WERI-Rb-1 (cell line): ENCODE data around the gene GLIS1.

Experiments
- DNase-seq: peaks from one replicate; pipeline ENCODE4 v3.0.0-alpha.2; 2020
- H3K27ac ChIP-seq: fragments of 250-450 bp; sonication (Bioruptor Pico); 2 replicates; pipeline ENCODE4 v1.5.1; 2020; ENCODE audit warnings: mild to moderate bottlenecking, moderate library complexity
- H3K27me3 ChIP-seq: fragments of 250-450 bp; sonication (Bioruptor Pico); 2 replicates; pipeline ENCODE4 v1.5.1; 2021; ENCODE audit warnings: mild to moderate bottlenecking, low read depth, moderate library complexity; ENCODE audit not compliant: insufficient read depth, severe bottlenecking
- H3K36me3 ChIP-seq: fragments of 250-450 bp; sonication (Bioruptor Pico); 2 replicates; pipeline ENCODE4 v1.5.1; 2020; ENCODE audit warnings: mild to moderate bottlenecking, moderate library complexity
- H3K4me3 ChIP-seq: 2 replicates; pipeline ENCODE4 v1.5.1; 2011; ENCODE audit warnings: low read depth, mild to moderate bottlenecking, control low read depth, low read length
- H3K9me3 ChIP-seq: fragments of 250-450 bp; sonication (Bioruptor Pico); 2 replicates; pipeline ENCODE4 v1.5.1; 2021; ENCODE audit warnings: mild to moderate bottlenecking, moderate library complexity; ENCODE audit not compliant: severe bottlenecking
- TF ChIP-seq, protein P1 (sequence below): IDR thresholded peaks from 2 replicates; pipeline ENCODE4 v1.5.1; 2011; ENCODE audit warnings: low read depth, mild to moderate bottlenecking, control low read depth, inconsistent platforms, low read length

GLIS1 gene

GRCh38 chr1:53728702-53729455, 10.1 kb downstream of the GLIS1 start:
- Histone ChIP-seq H3K27me3 (no peaks in the 10 kb centered on the region), H3K36me3 (no peaks in the 10 kb centered on the region), H3K9me3 (no peaks in the 10 kb centered on the region), H3K27ac (no peak overlapping the region), H3K4me3 (no peak overlapping the region)
- no peak for DNase-seq
- TF ChIP-seq, protein P1, sequence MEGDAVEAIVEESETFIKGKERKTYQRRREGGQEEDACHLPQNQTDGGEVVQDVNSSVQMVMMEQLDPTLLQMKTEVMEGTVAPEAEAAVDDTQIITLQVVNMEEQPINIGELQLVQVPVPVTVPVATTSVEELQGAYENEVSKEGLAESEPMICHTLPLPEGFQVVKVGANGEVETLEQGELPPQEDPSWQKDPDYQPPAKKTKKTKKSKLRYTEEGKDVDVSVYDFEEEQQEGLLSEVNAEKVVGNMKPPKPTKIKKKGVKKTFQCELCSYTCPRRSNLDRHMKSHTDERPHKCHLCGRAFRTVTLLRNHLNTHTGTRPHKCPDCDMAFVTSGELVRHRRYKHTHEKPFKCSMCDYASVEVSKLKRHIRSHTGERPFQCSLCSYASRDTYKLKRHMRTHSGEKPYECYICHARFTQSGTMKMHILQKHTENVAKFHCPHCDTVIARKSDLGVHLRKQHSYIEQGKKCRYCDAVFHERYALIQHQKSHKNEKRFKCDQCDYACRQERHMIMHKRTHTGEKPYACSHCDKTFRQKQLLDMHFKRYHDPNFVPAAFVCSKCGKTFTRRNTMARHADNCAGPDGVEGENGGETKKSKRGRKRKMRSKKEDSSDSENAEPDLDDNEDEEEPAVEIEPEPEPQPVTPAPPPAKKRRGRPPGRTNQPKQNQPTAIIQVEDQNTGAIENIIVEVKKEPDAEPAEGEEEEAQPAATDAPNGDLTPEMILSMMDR, result no peak

DNA sequence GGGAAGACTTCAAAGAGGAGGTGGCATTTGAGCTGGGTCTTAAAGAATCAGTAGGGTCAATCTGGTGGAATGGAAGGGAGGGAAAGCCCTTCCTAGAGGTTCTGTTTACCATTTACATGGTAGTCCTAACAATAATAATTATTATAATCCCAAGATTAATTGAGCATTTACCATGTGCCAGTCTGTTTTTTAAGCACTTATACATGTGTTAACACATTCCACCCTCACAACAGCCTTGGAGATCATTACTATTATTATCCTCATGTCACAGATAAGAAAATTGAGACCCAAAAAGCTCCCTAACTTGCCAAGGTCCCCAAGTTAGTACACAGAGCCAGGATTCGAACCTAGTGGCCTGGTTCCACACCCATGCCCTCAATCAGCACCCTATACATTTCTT, 10.8 kb downstream of the GLIS1 start:
- TF ChIP-seq, protein P1, result no peak
- DNase-seq, result no peak
- Histone ChIP-seq H3K4me3 (no peak overlapping the region), H3K36me3 (no peaks in the 10 kb centered on the region), H3K27ac (no peak overlapping the region), H3K9me3 (no peaks in the 10 kb centered on the region), H3K27me3 (no peaks in the 10 kb centered on the region)

DNA sequence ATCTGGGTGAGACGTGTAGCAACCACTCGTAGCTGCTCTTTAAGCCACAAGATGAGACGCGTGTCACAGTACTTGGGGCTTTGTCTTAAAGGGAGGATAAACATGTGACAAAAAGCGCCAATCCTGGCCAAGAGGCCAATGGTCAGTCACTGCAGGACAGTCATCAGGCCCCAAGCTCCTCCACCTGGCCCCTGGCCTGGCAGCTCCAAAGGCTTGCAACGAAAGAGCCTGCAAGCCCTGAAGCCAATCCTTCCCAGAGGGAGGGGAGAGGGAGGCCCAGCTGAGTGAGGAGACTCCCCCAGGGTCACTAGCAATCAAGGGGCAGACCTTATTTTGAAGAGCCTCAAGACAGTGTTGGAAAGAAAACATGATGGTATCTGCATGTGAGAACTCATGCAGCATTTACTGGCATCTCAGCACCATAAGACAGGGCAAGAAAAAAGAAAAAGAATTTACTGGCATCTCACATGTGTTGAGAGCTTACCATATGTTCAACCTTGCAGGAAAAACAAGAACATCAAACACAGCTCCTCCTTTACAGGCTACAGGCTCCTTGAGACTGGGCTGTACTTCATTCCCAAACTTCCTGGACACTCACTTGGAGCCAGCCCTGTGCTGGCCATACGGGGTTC, 11.4 kb downstream of the GLIS1 start:
- Histone ChIP-seq H3K9me3 (no peaks in the 10 kb centered on the region), H3K4me3 (no peak overlapping the region), H3K27me3 (no peaks in the 10 kb centered on the region), H3K27ac (no peak overlapping the region), H3K36me3 (no peaks in the 10 kb centered on the region)
- no peak for DNase-seq
- TF ChIP-seq, protein P1, result no peak

- Histone ChIP-seq H3K4me3 (no peak overlapping the region), H3K27ac (no peak overlapping the region), H3K9me3 (no peaks in the 10 kb centered on the region), H3K27me3 (no peaks in the 10 kb centered on the region), H3K36me3 (no peaks in the 10 kb centered on the region)
- TF ChIP-seq, protein P1, result no peak
- no peak for DNase-seq
These were observed 12.9 kb downstream of the GLIS1 start for GRCh38 chr1:53726009-53726600.

DNA sequence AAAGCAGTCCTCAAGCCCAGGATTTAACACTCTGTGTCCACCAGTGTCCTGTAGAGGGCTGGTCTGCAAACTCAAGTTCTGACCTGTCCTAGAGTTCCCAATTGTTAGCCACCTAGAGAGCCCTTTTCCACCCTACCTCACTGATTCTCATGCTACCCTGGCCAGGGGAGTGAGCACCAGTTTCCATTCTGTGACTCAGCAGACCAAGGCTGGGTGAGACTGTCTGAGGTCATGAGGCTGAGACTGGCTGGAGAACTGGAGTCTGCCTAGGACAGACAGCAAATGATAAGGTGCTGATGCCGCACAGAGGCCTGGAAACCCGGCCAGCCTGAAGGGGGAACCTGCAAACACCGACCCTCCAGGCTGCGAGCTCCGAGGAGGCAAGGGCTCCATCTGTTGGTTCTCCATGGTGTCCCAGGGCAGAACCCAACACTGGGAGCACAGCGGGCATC, 13.7 kb downstream of the GLIS1 start:
- TF ChIP-seq, protein P1, result peak; percentile 76
- Histone ChIP-seq H3K27ac (no peak overlapping the region), H3K36me3 (no peaks in the 10 kb centered on the region), H3K4me3 (no peak overlapping the region), H3K9me3 (no peaks in the 10 kb centered on the region), H3K27me3 (no peaks in the 10 kb centered on the region)
- DNase-seq, result peak; percentile 73
